ENCODE data around the gene IDE. TPM values are rescaled to one million over a fixed set of nuclear protein-coding genes. Genes with fewer than 3 reads are reported as not detected.
A peak's percentile ranks its signal among the peaks of the same experiment; 100 is the strongest.
"Not testable (repeated sequence)": the region's sequence is repeated elsewhere in the genome, so short reads cannot be mapped to it uniquely, and the experiment has no call there.

IDE gene
- total RNA-seq, 2 experiments from 2014 or later = 30.1 to 33.2 TPM

GRCh38 chr10:92574548-92575261 lies 812 bp upstream of the IDE start:
- intact Hi-C loops (cut with micrococcal nuclease) = loop anchor here (1.0 to 2.0 kb wide), 2 partner anchors 16 to 57 kb away; no protein-coding TSS in a partner anchor
- H3K9me3 Mint-ChIP-seq = no peaks in the 10 kb centered on the region
- peaks cover 27% of the 10 kb centered on the region for H3K4me1 Mint-ChIP-seq (ENCODE audit: low read depth)
- H3K4me3 Mint-ChIP-seq = peak overlapping the region; percentile 71
- peaks cover 2% of the 10 kb centered on the region for H3K36me3 Mint-ChIP-seq (ENCODE audit: low read depth)
- H3K27ac Mint-ChIP-seq = peak overlapping the region; percentile 90
- ChIA-PET POLR2A (interaction anchor here (0.7 to 2.0 kb wide), 10 partner anchors 14 to 649 kb away, joined by 3 to 12 read pairs (median 4); partner anchors contain the start of genes EXOC6, HHEX and KIF11), CTCF (interaction anchor here (0.6 to 5.9 kb wide), 14 partner anchors 9 to 278 kb away, joined by 3 to 62 read pairs (median 5); no protein-coding TSS in a partner anchor)
- peak; percentile 69 for TF ChIP-seq CTCF (IDR thresholded peaks at IDR 0.05)
- H3K27me3 Mint-ChIP-seq = no peaks in the 10 kb centered on the region
- DNase-seq (no peak), ATAC-seq (peak; percentile 12)

GRCh38 chr10:92573091-92573797 lies 649 bp downstream of the IDE start:
- Mint-ChIP-seq H3K4me1 (ENCODE audit: low read depth) (peaks cover 36% of the 10 kb centered on the region), H3K27me3 (no peaks in the 10 kb centered on the region), H3K27ac (peak overlapping the region; percentile 13), H3K9me3 (no peaks in the 10 kb centered on the region), H3K4me3 (peak overlapping the region; percentile 71), H3K36me3 (ENCODE audit: low read depth) (peaks cover 7% of the 10 kb centered on the region)
- ChIA-PET POLR2A (interaction anchor here (1.0 to 2.0 kb wide), 6 partner anchors 18 to 647 kb away, joined by 3 to 12 read pairs (median 8); partner anchors contain the start of genes EXOC6, HHEX and KIF11), CTCF (interaction anchor here (1.1 to 5.9 kb wide), 10 partner anchors 13 to 61 kb away, joined by 3 to 62 read pairs (median 6); partner anchors contain the start of gene KIF11)
- peak; percentile 61 for DNase-seq
- ATAC-seq = peak; percentile 31
- intact Hi-C loops (cut with micrococcal nuclease) = no loop called here
- no peak for TF ChIP-seq CTCF (IDR thresholded peaks at IDR 0.05)

- no peak for TF ChIP-seq CTCF (IDR thresholded peaks at IDR 0.05)
- no peak for ATAC-seq
- ChIA-PET CTCF (interaction anchor here (0.7 to 5.9 kb wide), 4 partner anchors 17 to 56 kb away, joined by 3 to 62 read pairs (median 20); no protein-coding TSS in a partner anchor), POLR2A (interaction anchor here (1.4 to 1.6 kb wide), 3 partner anchors 13 to 56 kb away, joined by 3 to 5 read pairs (median 3); no protein-coding TSS in a partner anchor)
- H3K36me3 Mint-ChIP-seq (ENCODE audit: low read depth) = peaks cover 7% of the 10 kb centered on the region
- H3K4me3 Mint-ChIP-seq = peak overlapping the region; percentile 71
- no peak for DNase-seq
- intact Hi-C loops (cut with micrococcal nuclease) = no loop called here
- no peaks in the 10 kb centered on the region for H3K27me3 Mint-ChIP-seq
- H3K9me3 Mint-ChIP-seq = no peaks in the 10 kb centered on the region
- peaks cover 41% of the 10 kb centered on the region for H3K4me1 Mint-ChIP-seq (ENCODE audit: low read depth)
- peak overlapping the region; percentile 13 for H3K27ac Mint-ChIP-seq
Measured at GRCh38 chr10:92572362-92573090, 1.4 kb downstream of the IDE start.

GRCh38 chr10:92571649-92572048 lies 2.2 kb downstream of the IDE start:
- Mint-ChIP-seq H3K4me3 (no peak overlapping the region), H3K9me3 (no peaks in the 10 kb centered on the region), H3K36me3 (ENCODE audit: low read depth) (peaks cover 7% of the 10 kb centered on the region), H3K27ac (no peak overlapping the region), H3K27me3 (no peaks in the 10 kb centered on the region), H3K4me1 (ENCODE audit: low read depth) (peaks cover 47% of the 10 kb centered on the region)
- ChIA-PET CTCF (interaction anchor here (0.7 to 5.9 kb wide), 4 partner anchors 18 to 55 kb away, joined by 3 to 62 read pairs (median 20); no protein-coding TSS in a partner anchor), POLR2A (interaction anchor here (0.8 to 1.6 kb wide), 5 partner anchors 14 to 119 kb away, joined by 3 to 5 read pairs (median 3); partner anchors contain the start of gene KIF11)
- no peak for DNase-seq
- ATAC-seq = no peak
- intact Hi-C loops (cut with micrococcal nuclease) = no loop called here
- TF ChIP-seq CTCF (IDR thresholded peaks at IDR 0.05) = no peak

- H3K4me1 Mint-ChIP-seq (ENCODE audit: low read depth) = peaks cover 49% of the 10 kb centered on the region
- DNase-seq; H3K9me3 Mint-ChIP-seq; H3K4me3 Mint-ChIP-seq; intact Hi-C loops (cut with micrococcal nuclease); CTCF ChIA-PET; H3K27ac Mint-ChIP-seq; H3K27me3 Mint-ChIP-seq; ATAC-seq: not testable (repeated sequence)
- POLR2A ChIA-PET = interaction anchor here (0.9 kb wide), 2 partner anchors 22 to 50 kb away, joined by 3 read pairs; no protein-coding TSS in a partner anchor
- peaks cover 14% of the 10 kb centered on the region for H3K36me3 Mint-ChIP-seq (ENCODE audit: low read depth)
Measured at GRCh38 chr10:92569663-92570062, 4.2 kb downstream of the IDE start.

Measured in activated CD8-positive, alpha-beta T cell treated with anti-CD3 and anti-CD28 coated beads for 36 hours (primary cell).